Bronchial epithelial cell (primary cell): ENCODE results near the gene MRGPRD. TPM values are rescaled to one million over a fixed set of nuclear protein-coding genes. Genes with fewer than 3 reads are reported as not detected.
A peak's percentile ranks its signal among the peaks of the same experiment; 100 is the strongest.
"Not testable (repeated sequence)": the region's sequence is repeated elsewhere in the genome, so short reads cannot be mapped to it uniquely, and the experiment has no call there.

Source experiments
- DNase-seq: peaks from one replicate; pipeline ENCODE4 v3.0.0-alpha.2; 2010; ENCODE audit warnings: low read depth
- FAIRE-seq: peaks from 2 replicates; lab custom pipeline; 2011; peaks lifted over from hg19 to GRCh38; lab: Jason Lieb, UNC
- H3K27me3 ChIP-seq: 2 replicates; pipeline ENCODE4 v1.5.1; 2011; ENCODE audit warnings: low read length; ENCODE audit not compliant: control insufficient read depth, insufficient read depth
- H3K36me3 ChIP-seq: 2 replicates; pipeline ENCODE4 v1.5.1; 2011; ENCODE audit warnings: low read length; ENCODE audit not compliant: control insufficient read depth, insufficient read depth
- H3K4me3 ChIP-seq: 2 replicates; pipeline ENCODE4 v1.5.1; 2011; ENCODE audit warnings: mild to moderate bottlenecking, low read depth, low read length, control low read depth
- CTCF ChIP-seq: IDR thresholded peaks from 2 replicates; pipeline ENCODE4 v1.5.1; 2011; ENCODE audit warnings: mild to moderate bottlenecking, moderate library complexity, low read length, control low read depth, inconsistent platforms; ENCODE audit not compliant: insufficient read depth, severe bottlenecking
- total RNA-seq: library from RNA; depleted of rRNA; stranded (reverse); fragments of >200 nt; gene quantifications from 2 replicates; pipeline ENCODE4 v1.2.1, GENCODE V29; 2014

Gene MRGPRD
- total RNA-seq, 1 donor from 2014 or later = not detected

GRCh38 chr11:68977781-68978625 lies 2.8 kb downstream of the MRGPRD start:
- no peak for FAIRE-seq

GRCh38 chr11:68976563-68976962 lies 4.2 kb downstream of the MRGPRD start:
- FAIRE-seq = no peak
- no peaks in the 10 kb centered on the region for H3K36me3 ChIP-seq
- no peak overlapping the region for H3K4me3 ChIP-seq
- DNase-seq = no peak
- peaks cover 6% of the 10 kb centered on the region for H3K27me3 ChIP-seq
- no peak for TF ChIP-seq CTCF

More at GRCh38 chr11:68977781-68978625, 2.8 kb downstream of the MRGPRD start:
- Histone ChIP-seq H3K36me3 (no peaks in the 10 kb centered on the region), H3K4me3 (no peak overlapping the region), H3K27me3 (peaks cover 6% of the 10 kb centered on the region)
- no peak for TF ChIP-seq CTCF
- DNase-seq = no peak

- FAIRE-seq (peak; percentile 7), DNase-seq (no peak)
- Histone ChIP-seq H3K27me3 (peaks cover 8% of the 10 kb centered on the region), H3K36me3 (no peaks in the 10 kb centered on the region), H3K4me3 (no peak overlapping the region)
- TF ChIP-seq CTCF = no peak
Observed at GRCh38 chr11:68976095-68976494, 4.7 kb downstream of the MRGPRD start.

- DNase-seq (peak; percentile 20), FAIRE-seq (no peak)
- Histone ChIP-seq H3K4me3 (no peak overlapping the region), H3K27me3 (peaks cover 8% of the 10 kb centered on the region), H3K36me3 (no peaks in the 10 kb centered on the region)
- no peak for TF ChIP-seq CTCF
Observed at GRCh38 chr11:68974421-68975194, 6.2 kb downstream of the MRGPRD start.

GRCh38 chr11:68973706-68974105 lies 7.1 kb downstream of the MRGPRD start:
- not testable (repeated sequence) for DNase-seq, H3K4me3 ChIP-seq, H3K27me3 ChIP-seq, FAIRE-seq, H3K36me3 ChIP-seq

GRCh38 chr11:68973219-68973618 lies 7.6 kb downstream of the MRGPRD start:
- TF ChIP-seq CTCF = no peak
- H3K27me3 ChIP-seq = peaks cover 6% of the 10 kb centered on the region
- H3K4me3 ChIP-seq = no peak overlapping the region
- DNase-seq (no peak), FAIRE-seq (peak; percentile 36)
- no peaks in the 10 kb centered on the region for H3K36me3 ChIP-seq
